Glutamatergic neuron (in vitro differentiated cells): ENCODE results near the gene ARL15. TPM values are rescaled to one million over a fixed set of nuclear protein-coding genes. Genes with fewer than 3 reads are reported as not detected.

Source experiments
- DNase-seq: peaks from one replicate; pipeline ENCODE4 v3.0.0; 2022
- H3K27ac Mint-ChIP-seq: one replicate; pipeline ENCODE4 v1.8.0; 2020; ENCODE audit warnings: mild to moderate bottlenecking, mixed read lengths, inconsistent platforms; ENCODE audit not compliant: unreplicated experiment
- H3K27me3 Mint-ChIP-seq: one replicate; pipeline ENCODE4 v1.8.0; 2020; ENCODE audit warnings: mild to moderate bottlenecking, moderate library complexity, mixed read lengths, inconsistent platforms; ENCODE audit not compliant: unreplicated experiment
- H3K36me3 Mint-ChIP-seq: one replicate; pipeline ENCODE4 v1.8.0; 2020; ENCODE audit warnings: mild to moderate bottlenecking, mixed read lengths, inconsistent platforms; ENCODE audit not compliant: unreplicated experiment
- H3K4me1 Mint-ChIP-seq: one replicate; pipeline ENCODE4 v1.8.0; 2020; ENCODE audit warnings: mild to moderate bottlenecking, low read depth, mixed read lengths, inconsistent platforms; ENCODE audit not compliant: unreplicated experiment
- H3K4me3 Mint-ChIP-seq: one replicate; pipeline ENCODE4 v1.8.0; 2020; ENCODE audit warnings: mild to moderate bottlenecking, mixed read lengths, inconsistent platforms; ENCODE audit not compliant: unreplicated experiment
- H3K9me3 Mint-ChIP-seq: one replicate; pipeline ENCODE4 v1.8.0; 2020; ENCODE audit warnings: mild to moderate bottlenecking, moderate library complexity, mixed read lengths, inconsistent platforms; ENCODE audit not compliant: unreplicated experiment
- CTCF ChIP-seq: fragments of 200-600 bp; sonication (generic); IDR thresholded peaks from one replicate; pipeline ENCODE4 v1.5.0; 2021; ENCODE audit not compliant: partially characterized antibody, unreplicated experiment
- total RNA-seq: library from RNA; stranded (reverse); fragmentation: NEBNext Ultra II Directional; extraction: Animal tissue kit (Norgen Biotek cat#: 25700); gene quantifications from one replicate; pipeline ENCODE4 v1.2.1, GENCODE V29; 2021; ENCODE audit not compliant: unreplicated experiment

Gene ARL15
- total RNA-seq, 1 donor from 2014 or later: 37.4 TPM

- peaks cover 7% of the 10 kb centered on the region for H3K4me1 Mint-ChIP-seq
- no peaks in the 10 kb centered on the region for H3K27me3 Mint-ChIP-seq
- TF ChIP-seq CTCF: no peak
- H3K4me3 Mint-ChIP-seq: no peak overlapping the region
- no peaks in the 10 kb centered on the region for H3K36me3 Mint-ChIP-seq
- DNase-seq: no peak
- H3K27ac Mint-ChIP-seq: no peak overlapping the region
- H3K9me3 Mint-ChIP-seq: no peaks in the 10 kb centered on the region
Measured at GRCh38 chr5:54022223-54022622, 288.1 kb downstream of the ARL15 start.

GRCh38 chr5:54021431-54022164 lies 288.8 kb downstream of the ARL15 start:
- Mint-ChIP-seq H3K4me3 (no peak overlapping the region), H3K9me3 (no peaks in the 10 kb centered on the region), H3K27me3 (no peaks in the 10 kb centered on the region), H3K36me3 (no peaks in the 10 kb centered on the region), H3K27ac (no peak overlapping the region), H3K4me1 (peaks cover 7% of the 10 kb centered on the region)
- DNase-seq: no peak
- TF ChIP-seq CTCF: no peak

DNA sequence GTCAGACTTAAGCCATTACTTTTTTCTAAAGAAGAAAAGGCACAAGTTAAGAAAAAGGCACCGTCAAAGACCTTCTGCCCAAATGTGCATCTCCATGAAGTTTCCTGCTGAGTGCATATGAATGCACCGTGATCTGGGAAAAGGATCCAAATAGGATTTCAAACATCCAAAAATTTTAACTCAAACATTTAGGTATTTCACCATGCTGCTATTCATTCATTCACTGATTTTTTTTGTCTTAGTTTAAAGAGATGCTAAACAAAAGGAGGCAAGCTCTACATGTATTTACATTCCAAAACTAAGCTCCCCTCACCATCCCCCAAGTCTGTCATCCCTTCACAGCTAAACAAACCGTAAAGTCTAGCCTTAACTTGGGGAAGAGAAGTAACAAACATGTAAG lies 291.9 kb downstream of the ARL15 start:
- no peaks in the 10 kb centered on the region for H3K27me3 Mint-ChIP-seq
- DNase-seq: no peak
- no peak for TF ChIP-seq CTCF
- H3K4me3 Mint-ChIP-seq: no peak overlapping the region
- H3K36me3 Mint-ChIP-seq: peaks cover 8% of the 10 kb centered on the region
- peaks cover 7% of the 10 kb centered on the region for H3K4me1 Mint-ChIP-seq
- no peaks in the 10 kb centered on the region for H3K9me3 Mint-ChIP-seq
- H3K27ac Mint-ChIP-seq: no peak overlapping the region

DNA sequence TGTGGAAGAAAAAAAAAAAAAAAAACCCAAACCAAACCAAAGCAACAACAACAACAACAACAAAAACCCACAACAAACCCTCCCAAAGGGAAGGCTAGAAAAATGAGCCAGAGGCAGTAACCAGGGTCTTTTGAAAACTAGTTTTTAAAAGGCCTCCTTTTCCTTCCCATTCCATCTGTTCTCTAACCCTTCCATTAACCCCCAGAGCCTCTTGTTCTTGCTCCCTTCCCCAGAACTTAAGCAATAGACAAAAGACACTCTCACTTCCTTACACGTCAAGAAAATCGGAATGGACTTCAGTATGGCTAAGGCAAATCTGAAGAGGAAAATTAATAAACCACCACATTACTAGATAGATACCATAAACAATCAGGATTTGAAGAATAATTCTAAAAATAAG lies 292.8 kb downstream of the ARL15 start:
- H3K27me3 Mint-ChIP-seq: no peaks in the 10 kb centered on the region
- TF ChIP-seq CTCF: no peak
- no peak overlapping the region for H3K27ac Mint-ChIP-seq
- peaks cover 10% of the 10 kb centered on the region for H3K36me3 Mint-ChIP-seq
- H3K4me3 Mint-ChIP-seq: no peak overlapping the region
- peaks cover 7% of the 10 kb centered on the region for H3K4me1 Mint-ChIP-seq
- DNase-seq: no peak
- no peaks in the 10 kb centered on the region for H3K9me3 Mint-ChIP-seq

- no peak for DNase-seq
- H3K27me3 Mint-ChIP-seq: no peaks in the 10 kb centered on the region
- peaks cover 10% of the 10 kb centered on the region for H3K36me3 Mint-ChIP-seq
- H3K27ac Mint-ChIP-seq: no peak overlapping the region
- no peaks in the 10 kb centered on the region for H3K9me3 Mint-ChIP-seq
- H3K4me1 Mint-ChIP-seq: peaks cover 9% of the 10 kb centered on the region
- TF ChIP-seq CTCF: no peak
- no peak overlapping the region for H3K4me3 Mint-ChIP-seq
Measured at GRCh38 chr5:54013556-54014194, 296.7 kb downstream of the ARL15 start.
